Measurements from ENCODE around the gene ZNF75A.

DNA sequence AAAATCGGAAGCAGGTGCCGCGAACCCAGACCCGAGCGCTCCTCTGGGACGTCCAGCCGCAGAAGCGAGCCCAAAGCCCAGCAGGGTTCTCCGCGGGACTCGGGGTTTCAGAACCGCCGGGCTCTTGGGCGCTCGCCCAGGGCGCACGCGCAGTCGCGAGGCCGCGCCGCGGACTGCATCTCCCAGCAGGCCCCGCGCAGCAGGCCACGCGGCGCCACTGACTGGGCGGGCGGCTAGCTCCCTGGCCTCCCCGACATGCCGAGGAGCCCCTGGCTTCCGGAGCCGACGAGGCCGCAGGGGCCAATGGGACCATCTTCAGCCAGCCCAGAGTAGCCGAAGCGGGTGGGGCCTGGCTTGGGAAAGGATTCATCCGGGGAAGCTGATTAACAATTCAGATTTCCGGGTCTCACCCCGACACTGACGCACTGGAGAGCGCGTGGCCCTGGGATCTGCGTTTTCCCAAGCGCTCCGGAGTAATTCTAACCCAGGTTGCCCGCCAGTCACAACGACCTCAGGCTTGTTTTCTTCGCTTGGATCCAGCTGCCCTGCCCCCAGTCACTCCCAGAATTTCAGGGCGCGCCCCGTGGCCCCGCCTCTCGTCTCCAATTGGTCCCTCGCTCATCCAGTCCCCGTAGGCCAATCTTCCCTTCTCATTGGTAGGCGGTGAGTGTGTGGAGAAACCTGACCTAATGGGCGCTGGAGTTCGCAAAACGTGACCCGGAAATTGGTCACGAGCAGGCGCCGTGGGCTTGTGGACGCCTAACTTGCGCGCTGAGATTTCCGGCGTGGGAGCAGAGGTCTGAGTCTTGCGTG, 22.4 kb upstream of the ZNF75A start, which contains the start of gene ZNF263:
- TF ChIP-seq, protein P1, sequence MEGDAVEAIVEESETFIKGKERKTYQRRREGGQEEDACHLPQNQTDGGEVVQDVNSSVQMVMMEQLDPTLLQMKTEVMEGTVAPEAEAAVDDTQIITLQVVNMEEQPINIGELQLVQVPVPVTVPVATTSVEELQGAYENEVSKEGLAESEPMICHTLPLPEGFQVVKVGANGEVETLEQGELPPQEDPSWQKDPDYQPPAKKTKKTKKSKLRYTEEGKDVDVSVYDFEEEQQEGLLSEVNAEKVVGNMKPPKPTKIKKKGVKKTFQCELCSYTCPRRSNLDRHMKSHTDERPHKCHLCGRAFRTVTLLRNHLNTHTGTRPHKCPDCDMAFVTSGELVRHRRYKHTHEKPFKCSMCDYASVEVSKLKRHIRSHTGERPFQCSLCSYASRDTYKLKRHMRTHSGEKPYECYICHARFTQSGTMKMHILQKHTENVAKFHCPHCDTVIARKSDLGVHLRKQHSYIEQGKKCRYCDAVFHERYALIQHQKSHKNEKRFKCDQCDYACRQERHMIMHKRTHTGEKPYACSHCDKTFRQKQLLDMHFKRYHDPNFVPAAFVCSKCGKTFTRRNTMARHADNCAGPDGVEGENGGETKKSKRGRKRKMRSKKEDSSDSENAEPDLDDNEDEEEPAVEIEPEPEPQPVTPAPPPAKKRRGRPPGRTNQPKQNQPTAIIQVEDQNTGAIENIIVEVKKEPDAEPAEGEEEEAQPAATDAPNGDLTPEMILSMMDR (optimal IDR thresholded peaks at IDR 0.05 in 1 of 3, IDR thresholded peaks at IDR 0.05 in 1 of 3, conservative IDR thresholded peaks at IDR 0.05 in 1 of 3; ENCODE audit: extremely low read depth in 1 of 3, insufficient read depth in 2 of 3, low read length in 3 of 3) = no peak
- no peak for TF ChIP-seq EZH2 (IDR thresholded peaks at IDR 0.05; ENCODE audit: low read length)

Measured in keratinocyte (primary cell).